SKM-1 treated with dmso at 0.1 percent for 144 hours (cell line): ENCODE measurements around the gene CCDC27.

Experiments used
- DNase-seq: peaks from one replicate; lab custom pipeline; 2025; ENCODE audit not compliant: unreplicated experiment; lab: John Stamatoyannopoulos, UW

Gene CCDC27

GRCh38 chr1:3717715-3718601 is 34.3 kb upstream of the CCDC27 start:
- DNase-seq: no peak

- DNase-seq: no peak
Observed at GRCh38 chr1:3718764-3719163, 33.5 kb upstream of the CCDC27 start.

- no peak for DNase-seq
Observed at GRCh38 chr1:3721955-3722465, 30.2 kb upstream of the CCDC27 start.

- DNase-seq: no peak
Observed at GRCh38 chr1:3722846-3723245, 29.4 kb upstream of the CCDC27 start.

DNA sequence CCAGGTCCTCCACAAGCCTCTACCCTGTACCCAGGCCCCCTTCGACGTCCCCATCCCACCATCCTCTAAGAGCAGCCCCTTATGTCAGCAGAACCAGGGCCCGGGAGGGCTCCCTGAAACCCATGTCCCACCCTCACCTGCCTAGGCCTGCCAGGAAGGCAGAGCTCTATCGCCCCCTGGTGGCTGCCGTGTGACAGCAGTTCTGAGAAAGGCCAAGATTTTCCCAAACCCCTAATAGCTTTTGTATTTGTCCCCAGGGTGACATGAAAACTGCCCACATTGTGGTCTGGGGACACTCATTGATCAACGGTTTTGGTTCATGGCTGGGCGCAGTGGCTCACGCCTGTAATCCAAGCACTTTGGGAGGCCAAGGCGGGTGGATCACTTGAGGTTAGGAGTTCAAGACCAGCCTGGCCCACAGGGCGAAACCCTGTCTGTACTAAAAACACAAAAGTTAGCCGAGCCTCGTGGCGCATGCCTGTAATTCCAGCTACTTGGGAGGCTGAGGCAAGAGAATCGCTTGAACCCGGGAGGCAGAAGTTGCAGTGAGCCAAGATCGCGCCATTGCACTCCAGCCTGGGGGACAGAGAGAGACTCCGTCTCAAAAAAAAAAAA is 27.7 kb upstream of the CCDC27 start:
- peak; percentile 44 for DNase-seq

DNA sequence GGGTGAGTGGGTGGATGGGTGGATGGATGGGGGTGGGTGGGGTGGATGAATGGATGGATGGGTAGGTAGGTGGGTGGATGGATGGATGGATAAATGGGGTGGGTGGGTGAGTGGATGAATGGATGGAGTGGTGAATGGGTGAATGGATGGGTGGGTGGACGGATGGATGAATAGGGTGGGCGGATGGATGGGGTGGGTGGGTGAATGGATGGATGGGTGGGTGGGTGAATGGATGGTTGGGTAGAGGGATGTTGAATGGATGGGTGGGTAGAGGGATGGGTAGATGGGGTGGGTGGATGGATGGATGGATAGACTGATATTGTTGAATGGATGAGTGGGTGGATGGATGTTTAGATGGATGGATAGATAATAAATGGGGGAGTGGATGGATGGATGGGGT is 26.9 kb upstream of the CCDC27 start:
- DNase-seq: no peak

DNA sequence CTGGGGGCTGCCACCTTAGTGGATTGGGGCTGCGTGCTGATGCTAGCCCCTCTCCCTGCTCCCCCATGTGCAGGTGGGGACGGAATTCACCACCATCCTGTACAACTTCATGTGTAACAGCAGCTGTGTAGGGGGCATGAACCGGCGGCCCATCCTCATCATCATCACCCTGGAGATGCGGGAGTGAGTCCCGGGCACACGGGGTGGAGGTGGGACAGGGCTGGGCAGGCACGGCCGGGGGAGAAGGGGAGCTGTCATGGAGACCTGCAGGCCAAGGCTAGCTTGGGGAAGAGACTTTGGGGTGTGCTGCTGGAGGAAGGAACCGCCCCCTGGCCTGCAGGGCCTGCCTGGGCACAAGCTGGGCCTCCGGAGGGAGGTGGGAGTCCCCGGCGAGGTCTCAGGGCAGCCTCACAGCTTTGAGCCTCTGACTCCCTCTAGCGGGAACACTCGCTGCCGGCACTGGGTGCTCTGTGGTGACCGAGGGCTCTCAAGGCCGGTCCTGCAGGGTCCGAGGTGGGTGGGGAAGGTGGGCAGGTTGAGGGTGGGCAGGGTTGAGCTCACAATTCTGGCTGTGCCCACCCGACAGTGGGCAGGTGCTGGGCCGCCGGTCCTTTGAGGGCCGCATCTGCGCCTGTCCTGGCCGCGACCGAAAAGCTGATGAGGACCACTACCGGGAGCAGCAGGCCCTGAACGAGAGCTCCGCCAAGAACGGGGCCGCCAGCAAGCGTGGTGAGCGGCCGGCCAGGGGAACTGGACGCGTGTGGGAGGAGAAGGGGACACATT is 25.0 kb upstream of the CCDC27 start:
- DNase-seq: no peak

GRCh38 chr1:3727825-3728776 is 24.1 kb upstream of the CCDC27 start:
- no peak for DNase-seq

DNA sequence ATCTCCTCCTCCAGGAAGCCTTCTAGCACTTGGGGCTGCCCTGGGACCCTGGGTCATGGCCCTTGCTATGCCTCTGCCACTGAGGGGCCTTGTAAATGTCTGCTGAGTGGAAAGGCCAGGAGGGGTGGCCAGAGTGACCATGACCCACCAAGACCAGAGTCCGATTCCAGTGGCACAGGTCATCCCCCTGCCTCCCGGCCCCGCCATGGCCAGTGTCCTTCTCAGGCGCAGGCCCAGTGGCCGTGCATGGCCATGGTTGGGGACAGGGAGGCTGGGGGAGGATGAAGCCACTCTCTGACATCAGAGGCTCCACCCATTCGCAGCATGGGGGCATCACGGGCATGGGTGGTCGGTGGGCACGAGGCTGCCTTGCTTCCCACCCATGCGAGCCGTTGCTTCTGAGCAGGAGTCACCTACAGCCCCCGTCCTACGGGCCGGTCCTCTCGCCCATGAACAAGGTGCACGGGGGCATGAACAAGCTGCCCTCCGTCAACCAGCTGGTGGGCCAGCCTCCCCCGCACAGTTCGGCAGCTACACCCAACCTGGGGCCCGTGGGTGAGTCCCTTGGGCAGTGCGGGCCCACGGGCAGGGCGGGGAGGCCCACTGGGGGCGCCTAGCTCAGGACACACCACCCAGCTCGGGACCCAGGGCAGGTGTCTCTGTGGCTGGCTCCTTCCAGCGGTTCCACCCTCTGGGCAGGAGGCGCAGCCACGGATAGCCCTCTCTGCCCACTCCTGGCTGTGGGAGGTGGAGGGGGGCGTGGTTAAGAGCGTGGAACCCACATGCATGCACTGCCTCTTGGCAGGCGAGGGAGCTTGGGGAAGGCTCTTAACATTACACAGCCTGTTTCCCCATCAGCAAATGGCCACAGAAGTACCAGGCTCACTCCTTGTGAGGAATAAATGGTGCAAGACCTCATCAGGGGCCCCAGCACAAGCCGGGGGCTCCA is 22.4 kb upstream of the CCDC27 start:
- no peak for DNase-seq

DNA sequence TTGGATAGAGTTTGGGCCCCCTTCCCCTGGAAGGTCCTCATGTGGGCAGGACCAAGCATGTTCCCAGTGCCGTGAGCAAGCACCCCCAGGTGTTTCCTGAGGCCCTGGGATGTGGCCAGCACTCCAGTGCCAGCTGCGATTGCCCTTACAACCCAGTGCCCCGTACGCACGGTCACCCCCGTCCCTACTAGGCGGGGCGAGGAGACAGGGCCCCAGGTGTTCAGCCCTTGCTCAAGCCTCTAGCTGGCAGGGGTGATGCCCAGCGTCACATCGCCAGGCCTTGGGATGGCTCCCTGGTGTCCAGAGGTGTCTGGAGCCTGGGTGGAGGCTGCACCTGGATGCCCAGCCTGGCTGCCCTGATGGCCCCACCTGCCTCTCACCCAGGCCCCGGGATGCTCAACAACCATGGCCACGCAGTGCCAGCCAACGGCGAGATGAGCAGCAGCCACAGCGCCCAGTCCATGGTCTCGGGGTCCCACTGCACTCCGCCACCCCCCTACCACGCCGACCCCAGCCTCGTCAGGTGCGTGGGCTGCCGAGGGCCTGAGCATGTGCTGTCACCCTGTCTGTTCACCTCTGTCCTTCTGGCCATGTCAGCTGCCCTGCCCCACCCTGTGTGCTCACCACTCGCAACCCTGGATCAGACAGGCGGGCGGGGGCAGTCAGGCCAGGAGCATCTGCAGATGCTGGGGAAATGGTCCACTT is 21.6 kb upstream of the CCDC27 start:
- no peak for DNase-seq

GRCh38 chr1:3731583-3732433 is 20.4 kb upstream of the CCDC27 start:
- no peak for DNase-seq

DNA sequence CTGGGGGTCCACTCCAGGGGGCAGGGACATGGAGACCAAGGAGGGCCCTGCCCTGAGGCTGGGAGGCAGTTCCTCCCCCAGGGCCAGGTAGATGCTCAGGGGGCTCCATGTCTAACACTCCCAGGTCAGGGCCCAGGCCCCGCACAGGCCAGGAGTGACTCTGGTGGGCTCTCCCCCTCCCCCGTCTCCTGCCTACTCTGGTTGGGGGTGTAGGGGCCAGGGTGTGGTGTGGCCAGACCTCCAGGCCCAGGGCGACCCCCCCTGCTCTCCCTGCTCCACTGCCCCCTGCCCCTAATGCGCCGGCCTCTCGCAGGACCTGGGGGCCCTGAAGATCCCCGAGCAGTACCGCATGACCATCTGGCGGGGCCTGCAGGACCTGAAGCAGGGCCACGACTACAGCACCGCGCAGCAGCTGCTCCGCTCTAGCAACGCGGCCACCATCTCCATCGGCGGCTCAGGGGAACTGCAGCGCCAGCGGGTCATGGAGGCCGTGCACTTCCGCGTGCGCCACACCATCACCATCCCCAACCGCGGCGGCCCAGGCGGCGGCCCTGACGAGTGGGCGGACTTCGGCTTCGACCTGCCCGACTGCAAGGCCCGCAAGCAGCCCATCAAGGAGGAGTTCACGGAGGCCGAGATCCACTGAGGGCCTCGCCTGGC is 19.7 kb upstream of the CCDC27 start:
- DNase-seq: no peak

DNA sequence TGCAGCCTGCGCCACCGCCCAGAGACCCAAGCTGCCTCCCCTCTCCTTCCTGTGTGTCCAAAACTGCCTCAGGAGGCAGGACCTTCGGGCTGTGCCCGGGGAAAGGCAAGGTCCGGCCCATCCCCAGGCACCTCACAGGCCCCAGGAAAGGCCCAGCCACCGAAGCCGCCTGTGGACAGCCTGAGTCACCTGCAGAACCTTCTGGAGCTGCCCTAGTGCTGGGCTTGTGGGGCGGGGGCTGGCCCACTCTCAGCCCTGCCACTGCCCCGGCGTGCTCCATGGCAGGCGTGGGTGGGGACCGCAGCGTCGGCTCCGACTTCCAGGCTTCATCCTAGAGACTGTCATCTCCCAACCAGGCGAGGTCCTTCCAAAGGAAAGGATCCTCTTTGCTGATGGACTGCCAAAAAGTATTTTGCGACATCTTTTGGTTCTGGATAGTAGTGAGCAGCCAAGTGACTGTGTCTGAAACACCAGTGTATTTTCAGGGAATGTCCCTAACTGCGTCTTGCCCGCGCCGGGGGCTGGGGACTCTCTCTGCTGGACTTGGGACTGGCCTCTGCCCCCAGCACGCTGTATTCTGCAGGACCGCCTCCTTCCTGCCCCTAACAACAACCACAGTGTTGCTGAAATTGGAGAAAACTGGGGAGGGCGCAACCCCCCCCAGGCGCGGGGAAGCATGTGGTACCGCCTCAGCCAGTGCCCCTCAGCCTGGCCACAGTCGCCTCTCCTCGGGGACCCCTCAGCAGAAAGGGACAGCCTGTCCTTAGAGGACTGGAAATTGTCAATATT is 19.0 kb upstream of the CCDC27 start:
- no peak for DNase-seq

DNA sequence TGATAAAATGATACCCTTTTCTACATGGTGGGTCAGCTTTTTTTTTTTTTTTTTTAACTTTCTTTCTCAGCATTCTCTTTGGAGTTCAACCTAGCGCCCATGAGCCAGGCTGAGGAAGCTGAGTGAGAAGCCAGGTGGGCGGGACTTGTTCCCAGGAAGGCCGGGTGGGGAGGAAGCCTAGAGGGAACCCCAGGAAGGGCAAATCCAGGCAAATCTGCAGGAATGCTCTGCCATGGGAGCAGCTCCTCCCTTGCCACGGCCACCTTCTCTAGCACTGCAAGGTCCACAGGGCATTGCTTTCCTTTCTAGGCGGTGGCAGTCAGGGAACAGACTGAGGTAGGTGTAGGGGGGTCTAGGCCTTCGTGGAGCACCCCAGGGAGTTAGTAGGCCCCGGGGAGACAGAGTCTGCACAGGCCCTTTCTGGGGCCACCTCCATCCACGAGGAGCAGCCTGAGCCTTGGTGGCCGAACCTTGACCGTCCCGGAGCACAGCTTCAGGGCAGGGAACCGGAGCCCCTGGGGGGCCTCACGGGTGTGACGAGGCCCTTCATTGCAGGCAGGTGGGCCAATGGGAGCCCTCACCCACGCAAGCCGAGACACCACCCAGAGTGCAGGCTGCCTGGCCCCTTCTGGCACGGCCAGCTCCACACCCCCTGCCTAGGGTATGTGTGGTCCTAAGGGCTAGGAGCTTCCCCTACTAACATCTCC is 18.2 kb upstream of the CCDC27 start:
- no peak for DNase-seq

DNA sequence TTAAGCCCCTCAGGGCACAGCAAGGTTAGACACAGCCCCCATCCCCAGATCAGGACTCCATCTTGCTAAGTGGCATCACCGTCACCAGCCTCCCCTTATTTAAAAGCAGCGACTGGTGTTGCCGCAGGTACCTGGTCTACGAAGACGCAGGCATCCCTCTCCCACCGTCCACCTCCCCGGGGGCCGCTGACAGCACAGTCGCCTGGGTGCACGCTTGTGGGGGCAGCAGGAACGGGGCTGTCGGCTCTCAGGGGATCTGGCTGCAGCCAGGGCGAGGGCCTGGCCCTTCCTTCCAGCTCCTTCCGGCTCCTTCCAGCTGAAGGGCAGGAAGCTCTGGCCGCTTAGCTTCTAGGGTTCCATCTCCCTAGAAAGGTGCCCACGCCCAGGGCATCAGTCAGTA is 17.6 kb upstream of the CCDC27 start:
- DNase-seq: no peak
